NCI-H1417 treated with DMSO at 0.1 percent for 48 hours (cell line): ENCODE measurements around the gene UTP3.
"Not testable (repeated sequence)": the region's sequence is repeated elsewhere in the genome, so short reads cannot be mapped to it uniquely, and the experiment has no call there.

Source experiments
- DNase-seq: peaks from one replicate; lab custom pipeline; 2025; lab: John Stamatoyannopoulos, UW

Gene UTP3, protein sequence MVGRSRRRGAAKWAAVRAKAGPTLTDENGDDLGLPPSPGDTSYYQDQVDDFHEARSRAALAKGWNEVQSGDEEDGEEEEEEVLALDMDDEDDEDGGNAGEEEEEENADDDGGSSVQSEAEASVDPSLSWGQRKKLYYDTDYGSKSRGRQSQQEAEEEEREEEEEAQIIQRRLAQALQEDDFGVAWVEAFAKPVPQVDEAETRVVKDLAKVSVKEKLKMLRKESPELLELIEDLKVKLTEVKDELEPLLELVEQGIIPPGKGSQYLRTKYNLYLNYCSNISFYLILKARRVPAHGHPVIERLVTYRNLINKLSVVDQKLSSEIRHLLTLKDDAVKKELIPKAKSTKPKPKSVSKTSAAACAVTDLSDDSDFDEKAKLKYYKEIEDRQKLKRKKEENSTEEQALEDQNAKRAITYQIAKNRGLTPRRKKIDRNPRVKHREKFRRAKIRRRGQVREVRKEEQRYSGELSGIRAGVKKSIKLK

DNA sequence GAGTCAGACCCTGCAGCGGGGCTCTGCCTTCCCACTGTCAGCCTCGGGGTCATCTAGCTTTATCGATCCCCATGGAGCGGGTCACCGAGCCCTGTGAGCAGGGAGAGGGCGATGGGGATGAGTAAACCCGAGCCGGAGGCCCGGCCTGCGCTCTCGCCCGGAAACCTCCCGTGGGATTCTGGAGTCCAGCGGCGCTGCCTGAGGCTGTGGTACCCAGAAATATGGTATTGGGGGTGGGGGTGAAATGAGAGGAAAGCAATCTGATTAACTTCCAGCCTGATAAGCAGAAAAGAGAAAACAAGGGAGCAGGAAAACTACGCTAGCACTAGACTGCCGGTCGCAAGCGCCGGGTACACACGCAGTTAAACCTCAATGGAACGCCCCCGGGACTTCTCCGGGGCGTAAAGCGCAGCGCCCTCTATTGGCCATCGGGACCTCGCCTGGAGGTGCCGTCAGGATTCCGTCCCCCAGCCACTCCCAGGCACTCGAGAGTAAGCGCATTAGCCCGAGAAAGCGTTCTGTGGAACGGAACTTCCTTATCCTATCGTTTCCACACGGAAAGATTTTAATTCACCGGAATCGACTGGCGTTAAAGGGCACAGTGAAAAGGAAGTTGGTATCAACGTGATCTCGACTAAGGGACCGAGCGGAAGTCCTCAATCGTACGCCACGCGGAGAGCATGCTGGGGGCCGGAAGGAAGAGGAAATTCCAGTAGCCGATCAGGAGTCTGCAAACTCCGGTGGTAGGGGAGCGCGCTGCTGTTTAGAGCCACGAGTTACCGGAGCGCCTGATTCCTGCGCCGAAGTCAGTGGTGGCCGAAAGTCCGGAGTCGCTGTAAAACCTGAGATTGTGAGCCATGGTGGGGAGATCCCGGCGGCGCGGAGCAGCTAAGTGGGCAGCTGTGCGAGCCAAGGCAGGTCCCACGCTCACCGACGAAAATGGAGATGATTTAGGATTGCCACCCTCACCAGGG lies at the start of gene UTP3:
TSS of gene UTP3 (plus strand) at position 712 of the 974 bp plus-strand sequence. CDS start at position 858, 146 bp downstream.
- DNase-seq: peak; percentile 88

DNA sequence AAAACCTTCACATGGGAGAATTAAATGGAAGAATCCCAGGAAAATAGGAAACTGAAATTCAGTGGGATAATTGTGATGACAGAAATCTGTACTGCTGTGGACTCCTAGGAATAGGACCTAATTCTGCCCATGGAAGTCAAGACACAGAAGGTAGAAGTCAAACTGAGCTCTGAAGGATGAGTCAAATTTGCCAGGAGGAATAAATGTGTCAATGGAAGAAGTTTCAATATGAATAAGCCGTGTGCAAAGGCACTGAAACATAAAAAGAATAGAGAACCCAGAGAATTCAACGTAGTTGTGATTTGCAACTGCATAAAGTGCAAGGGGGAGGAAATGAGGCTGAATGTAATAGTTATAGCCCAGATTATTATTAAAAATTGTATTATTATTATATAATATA lies 48.1 kb upstream of the UTP3 start:
- DNase-seq: no peak

DNA sequence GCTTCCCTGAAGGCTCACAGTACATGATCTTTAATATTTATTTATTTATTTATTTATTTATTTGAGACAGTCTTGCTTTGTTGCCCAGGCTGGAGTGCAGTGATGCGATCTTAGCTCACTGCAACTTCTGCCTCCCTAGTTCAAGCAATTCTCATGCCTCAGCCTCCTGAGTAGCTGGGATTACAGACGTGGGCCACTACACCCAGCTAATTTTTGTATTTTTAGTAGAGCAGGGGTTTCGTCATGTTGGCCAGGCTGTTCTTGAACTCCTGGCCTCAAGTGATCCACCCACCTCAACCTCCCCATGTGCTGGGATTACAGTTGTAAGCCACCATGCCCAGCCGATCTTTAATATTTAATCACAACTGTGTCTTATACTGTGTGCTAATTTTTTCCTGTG lies 37.6 kb upstream of the UTP3 start:
- DNase-seq: not testable (repeated sequence)

DNA sequence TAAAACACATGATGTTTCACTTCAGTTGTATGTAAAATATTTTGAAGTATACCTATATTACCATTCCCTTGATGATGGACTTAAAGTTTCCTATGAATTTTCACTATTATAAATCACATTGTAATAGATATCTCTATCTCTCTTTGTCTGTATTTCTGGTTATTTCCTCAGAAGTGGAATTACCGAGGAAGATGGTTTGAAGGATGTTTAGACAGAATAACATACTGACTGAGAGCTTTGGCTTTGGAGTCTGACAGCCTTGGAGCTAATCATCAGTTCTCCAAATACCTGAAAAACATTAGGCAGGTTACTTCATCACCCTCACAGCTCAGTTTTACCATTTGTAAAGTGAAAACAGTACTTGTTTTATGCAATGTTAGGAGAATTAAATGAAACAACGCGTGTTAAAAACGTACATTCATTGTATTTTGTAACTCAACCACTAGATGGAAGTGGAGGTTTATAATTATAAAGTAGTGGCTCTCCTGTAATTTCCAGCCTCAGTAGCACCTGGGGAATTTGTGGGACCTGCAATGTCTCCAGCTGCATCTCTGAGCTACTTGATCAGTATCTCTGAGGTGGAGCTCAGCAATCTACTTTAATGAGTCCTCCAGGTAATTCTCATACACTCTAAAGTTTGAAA lies 36.3 kb upstream of the UTP3 start:
- DNase-seq: peak; percentile 39

DNA sequence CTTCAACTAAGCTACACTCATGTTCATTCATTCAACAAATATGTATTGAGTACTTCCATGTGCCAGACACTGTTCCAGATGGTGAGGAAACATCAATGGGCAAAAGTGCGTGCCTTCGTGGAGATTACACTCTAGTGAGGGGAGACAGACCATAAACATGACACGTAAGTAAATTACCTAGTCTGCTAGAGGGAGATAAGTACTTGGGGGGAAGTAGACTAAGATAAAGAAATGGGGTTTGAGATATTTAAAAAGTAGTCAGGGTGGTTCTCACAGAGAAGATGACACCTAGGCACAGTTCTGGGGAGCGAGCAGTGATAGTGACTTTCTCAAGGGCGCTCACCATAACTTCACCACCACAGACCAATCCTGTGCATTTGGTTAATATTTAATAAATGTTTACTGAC lies 33.7 kb upstream of the UTP3 start:
- DNase-seq: no peak

DNA sequence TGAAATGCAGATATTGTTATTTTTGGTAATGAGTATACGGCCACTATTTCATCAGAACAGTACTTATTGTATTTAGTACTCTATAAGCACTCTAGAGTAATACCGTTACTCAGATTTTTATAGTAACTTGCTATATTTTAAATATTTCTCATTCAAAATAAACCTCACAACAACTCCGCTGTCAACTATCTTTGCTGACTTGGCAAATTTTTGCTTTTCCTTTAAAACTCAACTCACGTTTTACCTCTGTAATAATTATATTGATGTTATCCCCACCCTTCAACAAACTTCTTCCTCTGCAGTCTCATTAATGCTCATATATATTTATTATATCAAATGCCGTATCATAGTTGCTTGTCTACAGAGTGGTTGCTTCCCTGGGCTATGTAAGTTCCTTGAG lies 31.0 kb upstream of the UTP3 start:
- no peak for DNase-seq

DNA sequence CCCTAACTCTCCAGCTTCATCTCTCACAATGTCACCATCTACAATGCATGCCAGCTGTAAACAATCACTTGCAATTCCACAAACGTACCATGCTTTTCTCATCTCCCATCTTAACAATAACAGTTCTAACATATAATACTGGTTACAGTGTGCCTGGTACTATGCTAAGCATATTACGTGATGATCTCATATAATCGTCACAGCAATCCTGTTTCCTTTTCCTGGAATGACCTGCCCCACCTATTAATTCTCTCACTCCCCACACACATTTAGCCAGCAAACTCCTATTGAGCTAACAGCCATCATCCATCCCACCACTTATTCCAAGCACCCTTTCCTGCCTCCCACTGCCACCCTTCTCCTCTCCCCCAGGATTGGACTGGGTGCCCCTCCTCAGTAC lies 29.9 kb upstream of the UTP3 start:
- DNase-seq: no peak

DNA sequence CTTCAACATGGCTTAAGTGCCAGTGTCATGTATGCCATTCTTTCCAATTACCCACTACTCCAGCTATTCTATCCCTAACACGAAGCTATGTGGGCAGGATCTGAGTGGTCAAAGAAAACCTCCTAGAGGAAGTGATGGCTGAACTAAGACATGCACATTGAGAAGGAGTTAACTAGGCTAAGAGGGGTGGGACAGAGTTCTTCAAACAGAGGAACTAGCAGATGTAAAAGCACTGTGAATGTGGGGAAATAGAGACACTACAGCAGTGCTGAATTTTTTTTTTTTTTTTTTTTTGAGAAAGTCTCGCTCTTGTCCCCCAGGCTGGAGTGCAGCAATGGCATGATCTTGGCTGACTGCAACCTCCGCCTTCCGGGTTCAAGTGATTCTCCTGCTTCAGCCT lies 28.2 kb upstream of the UTP3 start:
- no peak for DNase-seq

DNA sequence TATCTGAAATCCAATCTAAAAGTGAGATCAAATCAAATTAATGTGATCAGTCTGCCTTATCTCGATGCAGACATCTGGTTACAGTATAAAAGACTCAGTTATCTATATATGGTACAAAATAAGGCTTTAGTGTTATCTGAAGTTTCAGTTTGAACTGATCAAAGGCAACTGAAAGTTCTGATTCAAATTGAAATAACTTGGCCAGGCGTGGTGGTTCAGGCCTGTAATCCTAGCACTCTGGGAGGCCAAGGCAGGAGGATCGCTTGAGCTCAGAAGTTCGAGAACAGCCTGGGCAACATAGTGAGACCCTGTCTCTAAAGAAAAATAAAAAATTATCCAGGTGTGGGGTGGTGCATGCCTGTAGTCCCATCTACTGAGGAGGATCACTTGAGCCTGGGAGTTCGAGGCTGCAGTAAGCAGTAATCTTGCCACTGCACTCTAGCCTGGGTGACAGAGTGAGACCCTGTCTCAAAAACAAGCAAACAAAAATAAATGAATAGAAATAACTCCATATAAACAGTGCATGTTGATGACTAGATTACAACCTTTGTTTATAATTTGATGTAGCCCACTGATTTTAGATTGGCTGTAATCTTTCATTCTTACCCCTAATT lies 26.9 kb upstream of the UTP3 start:
- not testable (repeated sequence) for DNase-seq

DNA sequence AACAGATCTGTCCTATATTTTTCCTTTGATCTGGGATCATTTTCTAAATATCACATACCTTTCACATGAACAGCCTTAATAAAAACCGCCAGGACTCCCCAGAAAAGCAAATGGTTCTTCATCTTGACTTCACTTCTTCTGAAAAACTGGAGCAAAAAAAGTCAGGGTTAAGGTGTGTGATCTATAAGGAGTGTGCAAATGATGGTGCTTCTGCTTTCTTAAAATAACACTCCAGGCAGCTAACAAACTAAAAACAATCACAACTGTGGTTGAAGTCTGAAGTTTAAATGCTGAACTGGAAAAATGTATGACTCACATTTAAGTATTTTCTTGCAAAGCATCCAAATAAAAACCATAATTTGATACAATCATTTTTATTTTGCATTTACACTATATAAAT lies 22.0 kb upstream of the UTP3 start, which contains the start of gene JCHAIN:
TSS of gene JCHAIN (minus strand) at position 140 of the 400 bp plus-strand sequence. CDS start at position 122, 18 bp downstream.
- DNase-seq: no peak

DNA sequence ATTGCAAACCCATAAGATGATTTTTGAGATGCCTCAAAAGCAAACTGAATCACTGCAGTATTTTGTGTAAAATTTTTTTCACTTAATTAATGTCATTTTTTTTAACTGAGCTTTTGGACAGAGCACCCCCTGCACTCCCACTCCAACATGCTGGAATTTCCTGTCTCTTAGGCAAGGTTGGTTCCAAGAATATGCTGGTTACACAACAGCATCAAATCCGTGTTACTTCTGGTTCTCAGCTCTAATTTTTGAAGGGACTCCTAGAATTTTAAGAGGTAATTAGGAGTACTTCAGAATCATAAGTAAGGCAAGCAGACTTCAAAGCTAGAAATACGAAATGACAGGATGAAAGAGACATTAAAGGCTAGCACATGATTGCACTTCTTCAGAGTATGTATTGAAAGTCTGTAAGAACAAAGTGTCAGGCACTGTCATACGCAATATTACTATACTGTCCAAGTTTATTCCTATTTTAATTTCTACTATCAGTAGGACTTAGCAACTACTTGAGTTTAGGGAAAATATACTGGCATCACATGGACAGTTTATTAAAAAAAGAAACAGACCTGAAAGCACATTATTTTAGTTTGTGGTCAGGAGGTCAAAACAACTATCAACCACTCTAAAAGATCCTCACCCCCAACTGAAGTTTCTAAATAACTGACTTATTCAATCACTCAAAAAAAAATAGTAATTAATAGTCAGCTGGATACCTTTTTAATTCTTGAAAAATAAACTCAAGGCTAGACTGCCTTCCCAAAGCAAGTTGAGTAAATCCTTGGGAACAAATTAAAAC lies 20.4 kb upstream of the UTP3 start:
- DNase-seq: no peak

DNA sequence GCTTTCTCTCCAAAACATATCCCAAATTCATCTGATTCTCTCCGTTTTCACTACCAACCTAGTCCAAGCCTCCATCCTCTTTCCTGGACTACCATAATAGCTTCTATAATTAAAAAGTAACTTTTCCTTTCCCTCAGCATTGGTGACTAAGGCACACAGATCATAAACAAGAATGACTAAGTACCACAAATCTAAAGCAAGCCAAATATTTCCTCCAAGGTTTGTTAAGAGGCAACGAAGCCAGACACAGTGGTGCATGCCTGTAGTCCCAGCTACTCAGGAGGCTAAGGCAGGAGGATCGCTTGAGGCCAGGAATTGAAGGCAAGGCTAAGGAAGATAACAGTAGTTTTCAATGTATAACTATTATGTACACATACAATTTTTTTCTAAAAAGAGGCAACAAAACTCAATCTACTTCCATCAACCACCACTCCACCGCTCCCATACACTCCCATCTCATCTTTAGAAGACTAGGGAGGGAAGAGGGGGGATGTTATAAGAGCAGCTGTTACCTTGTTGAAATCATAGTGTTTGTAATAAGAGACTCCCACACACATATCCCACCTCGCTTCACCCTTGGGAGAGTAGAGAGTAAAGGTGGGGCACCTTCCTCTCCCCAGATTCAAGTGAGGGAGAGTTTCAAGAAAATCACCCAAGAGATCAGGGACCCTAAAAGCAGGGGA lies 17.9 kb upstream of the UTP3 start:
- DNase-seq: no peak

DNA sequence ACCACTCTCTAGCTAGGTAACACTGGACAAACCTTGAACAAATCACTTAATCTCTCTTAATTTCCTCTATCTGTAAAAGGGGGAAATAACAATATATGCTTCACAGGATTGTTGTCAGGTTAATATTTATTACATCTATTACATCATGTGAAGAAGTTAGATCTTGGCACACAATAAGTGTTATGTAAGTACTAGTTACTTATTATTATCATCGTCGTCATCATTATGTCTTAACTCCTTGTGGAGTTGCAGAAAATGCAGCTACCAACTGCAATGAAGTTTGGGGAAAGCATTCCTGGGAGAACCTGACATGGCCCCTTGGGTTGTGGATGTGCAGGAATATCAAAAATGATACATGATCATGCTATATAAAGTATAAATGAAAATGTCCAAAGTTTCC lies 17.2 kb upstream of the UTP3 start:
- no peak for DNase-seq

DNA sequence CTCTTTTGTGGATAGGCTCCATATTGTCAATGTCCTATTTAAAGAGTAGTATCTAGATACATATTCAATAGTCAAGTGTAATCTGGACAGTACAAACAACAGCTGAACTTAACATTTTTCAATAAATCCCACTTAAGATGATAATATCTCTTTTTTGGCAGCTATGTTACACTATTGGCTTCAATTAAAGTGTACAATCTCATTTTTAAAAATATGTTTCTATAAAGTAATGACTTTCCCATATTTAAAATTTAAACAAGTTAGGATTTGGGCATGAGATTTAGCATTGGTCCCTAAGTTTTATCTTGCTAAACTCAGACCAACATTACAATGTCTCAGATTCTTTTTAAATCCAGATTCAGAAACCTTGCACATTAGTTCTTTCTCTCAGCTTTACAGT lies 14.1 kb upstream of the UTP3 start:
- DNase-seq: no peak

DNA sequence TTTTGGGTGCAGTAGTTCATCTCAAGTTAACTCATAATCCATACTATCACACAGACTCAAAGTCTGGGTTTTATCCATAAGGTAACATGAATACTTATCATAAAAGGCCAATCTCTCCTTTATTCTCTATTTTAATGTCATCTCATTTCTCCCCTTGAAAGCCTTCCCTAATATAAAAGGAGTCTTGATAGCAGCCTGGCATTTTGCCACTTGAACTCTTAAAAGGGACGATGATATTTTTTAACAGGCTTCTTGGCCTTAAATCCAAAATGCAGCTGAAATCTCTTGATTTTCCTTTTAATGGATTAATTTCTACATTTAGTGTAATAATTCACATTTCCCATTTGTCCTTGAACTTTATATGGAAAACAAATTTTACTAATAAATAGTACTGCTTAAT lies 13.6 kb upstream of the UTP3 start:
- no peak for DNase-seq

DNA sequence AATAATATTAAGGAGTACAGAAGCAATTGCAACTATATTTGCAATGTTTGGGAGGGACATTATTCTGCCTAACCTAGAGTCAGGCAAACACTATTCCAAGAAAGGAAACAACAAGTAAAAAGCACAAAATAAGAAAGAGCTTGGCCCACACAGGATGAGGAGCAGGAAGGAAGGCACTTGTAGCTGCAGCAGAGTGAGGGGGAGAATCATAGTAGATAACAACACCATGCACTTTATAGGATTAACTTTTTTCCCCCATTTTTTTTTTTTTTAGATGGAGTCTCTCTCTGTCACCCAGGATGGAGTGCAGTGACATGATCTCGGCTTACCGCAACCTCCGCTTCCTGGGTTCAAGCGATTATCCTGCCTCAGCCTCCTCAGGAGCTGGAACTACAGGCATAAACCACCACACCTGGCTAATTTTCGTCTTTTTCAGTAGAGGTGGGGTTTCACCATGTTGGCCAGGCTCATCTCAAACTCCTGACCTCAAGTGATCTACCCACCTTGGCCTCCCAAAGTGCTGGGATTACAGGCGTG lies 11.7 kb upstream of the UTP3 start:
- no peak for DNase-seq

DNA sequence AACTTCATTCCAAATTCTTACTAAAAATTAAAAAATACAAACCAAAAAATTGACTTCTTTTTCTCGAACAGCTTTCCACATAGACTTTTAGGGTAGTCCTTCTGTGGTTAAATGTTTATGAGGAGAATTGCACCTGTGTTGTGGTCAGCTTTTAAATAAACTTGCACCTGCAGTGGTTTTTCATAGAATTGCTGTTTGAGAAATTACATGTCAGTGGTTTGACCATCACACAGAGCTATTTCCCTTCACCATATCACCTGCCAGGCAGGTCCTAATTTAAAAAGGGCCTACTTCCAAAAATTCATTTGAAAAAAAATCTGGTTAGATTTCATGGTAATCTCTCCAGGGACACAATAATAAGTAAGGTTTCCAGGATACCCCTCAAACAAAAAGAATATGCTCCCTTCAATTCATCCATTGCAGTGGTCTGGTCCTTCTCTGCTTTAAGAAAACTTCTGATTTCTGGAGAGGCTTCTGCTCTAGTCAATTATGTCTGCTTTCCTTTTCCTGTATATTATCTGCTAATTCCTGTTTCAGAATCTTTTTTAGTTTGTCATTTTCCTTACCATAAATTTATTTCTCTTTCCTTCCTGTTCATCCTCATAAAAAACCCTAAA lies 9.8 kb upstream of the UTP3 start:
- DNase-seq: no peak

DNA sequence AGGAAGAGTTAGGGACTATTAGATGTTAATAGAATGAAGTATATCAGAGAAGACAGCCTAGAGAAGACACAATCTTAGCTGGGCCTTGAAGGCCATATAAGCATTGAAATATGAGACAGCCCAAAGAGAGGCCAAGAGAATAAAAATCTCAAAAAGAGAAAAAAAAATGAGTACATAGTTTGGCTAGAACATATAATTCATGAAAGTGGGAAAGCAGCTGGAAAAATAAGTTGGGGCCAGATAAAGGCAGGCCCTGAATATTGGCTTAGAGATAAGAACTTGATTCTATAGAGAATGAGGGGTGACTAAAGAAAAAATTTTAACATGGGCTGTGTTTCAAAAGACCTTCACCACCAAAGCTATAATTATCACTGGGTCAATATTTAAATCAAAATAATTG lies 7.4 kb upstream of the UTP3 start:
- no peak for DNase-seq

DNA sequence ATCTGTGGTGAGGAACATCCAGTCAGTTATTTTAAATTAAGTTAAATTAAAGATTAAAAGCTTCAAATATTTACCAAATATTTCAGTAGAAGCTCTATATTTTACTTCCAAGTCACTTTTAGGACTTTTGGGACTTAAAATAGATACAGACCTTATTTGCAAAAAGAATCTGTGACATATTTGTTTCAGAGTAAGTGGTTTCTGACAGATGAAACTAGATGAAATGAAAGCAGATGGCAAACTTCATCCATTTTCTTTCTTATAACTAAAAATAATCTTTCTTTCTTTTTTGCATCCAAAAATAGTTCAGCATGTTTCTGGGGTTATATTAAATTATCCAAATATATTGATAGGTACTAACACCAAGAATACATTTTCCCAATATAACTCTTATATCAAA lies 6.6 kb upstream of the UTP3 start:
- no peak for DNase-seq

DNA sequence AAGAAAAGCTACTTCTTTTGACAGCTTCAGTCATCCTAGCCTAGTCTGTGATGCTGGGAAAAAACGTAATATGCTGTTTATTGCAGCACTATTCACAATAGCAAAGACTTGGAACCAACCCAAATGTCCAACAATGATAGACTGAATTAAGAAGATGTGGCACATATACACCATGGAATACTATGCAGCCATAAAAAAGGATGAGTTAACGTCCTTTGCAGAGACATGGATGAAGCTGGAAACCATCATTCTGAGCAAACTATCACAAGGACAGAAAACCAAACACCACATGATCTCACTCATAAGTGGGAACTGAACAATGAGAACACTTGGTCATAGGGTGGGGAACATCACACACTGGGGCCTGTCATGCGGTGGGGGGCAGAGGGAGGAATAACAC lies 6.2 kb upstream of the UTP3 start:
- DNase-seq: not testable (repeated sequence)
